ENCODE measurements around the gene POPDC3.
"Not testable (repeated sequence)": the region's sequence is repeated elsewhere in the genome, so short reads cannot be mapped to it uniquely, and the experiment has no call there.

Gene POPDC3

DNA sequence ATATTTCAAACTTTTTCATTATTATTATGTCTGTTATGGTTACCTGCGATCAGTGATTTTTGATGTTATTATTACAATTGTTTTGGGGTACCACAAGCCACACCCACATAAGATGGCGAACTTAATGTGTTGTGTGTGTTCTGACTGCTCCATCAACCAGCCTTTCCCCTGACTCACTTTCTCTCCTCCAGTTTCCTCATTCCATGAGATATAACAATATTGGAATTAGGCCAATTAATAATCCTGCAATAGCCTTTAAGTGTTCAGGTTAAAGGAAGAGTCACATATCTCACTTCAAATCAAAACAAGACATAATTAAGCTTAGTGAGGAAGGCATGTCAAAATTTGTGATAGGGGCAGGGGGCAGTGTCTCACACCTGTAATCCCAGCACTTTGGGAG, 16.3 kb upstream of the POPDC3 start:
- DNase-seq (ENCODE audit: low read depth in 2 of 2), result no peak

DNA sequence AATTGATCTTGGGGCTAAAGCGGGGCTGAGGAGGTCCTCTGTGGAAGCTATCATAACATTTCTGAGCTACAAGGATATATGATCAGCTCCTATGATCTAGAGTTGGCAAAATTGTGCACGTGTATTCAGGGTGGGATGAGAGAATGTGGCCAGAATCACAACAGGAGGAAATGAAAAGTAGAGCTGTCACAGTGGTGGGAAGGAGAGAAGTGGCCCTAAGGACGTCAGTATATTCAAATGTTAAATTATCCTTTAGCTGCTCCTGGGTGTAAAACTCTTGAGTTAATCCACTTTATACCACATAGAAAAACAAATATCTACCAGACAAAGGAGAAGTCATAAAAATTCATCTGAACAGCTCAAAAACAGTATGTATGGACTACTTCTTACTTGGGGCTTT, 14.8 kb upstream of the POPDC3 start:
- DNase-seq (ENCODE audit: low read depth in 2 of 2), result no peak

DNA sequence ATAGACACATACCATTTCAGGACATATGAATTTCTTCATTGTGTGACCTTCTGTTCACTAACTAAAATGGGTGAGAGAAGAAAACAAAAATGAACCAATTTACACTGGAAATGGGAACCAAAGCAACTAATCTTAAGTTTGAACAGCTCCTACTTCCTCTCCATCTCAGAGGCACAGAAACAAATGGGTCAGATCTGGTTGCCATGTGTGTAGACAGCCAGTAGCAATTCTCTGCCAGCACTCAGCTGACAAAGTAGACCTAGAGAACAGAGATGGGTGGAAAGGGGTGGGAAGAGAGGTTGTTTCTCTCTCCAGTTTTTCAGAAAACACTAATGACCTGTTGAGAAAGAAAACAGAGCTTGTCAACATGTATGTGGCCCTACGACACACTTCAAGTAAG, 14.3 kb upstream of the POPDC3 start:
- no peak for DNase-seq (ENCODE audit: low read depth in 2 of 2)

DNA sequence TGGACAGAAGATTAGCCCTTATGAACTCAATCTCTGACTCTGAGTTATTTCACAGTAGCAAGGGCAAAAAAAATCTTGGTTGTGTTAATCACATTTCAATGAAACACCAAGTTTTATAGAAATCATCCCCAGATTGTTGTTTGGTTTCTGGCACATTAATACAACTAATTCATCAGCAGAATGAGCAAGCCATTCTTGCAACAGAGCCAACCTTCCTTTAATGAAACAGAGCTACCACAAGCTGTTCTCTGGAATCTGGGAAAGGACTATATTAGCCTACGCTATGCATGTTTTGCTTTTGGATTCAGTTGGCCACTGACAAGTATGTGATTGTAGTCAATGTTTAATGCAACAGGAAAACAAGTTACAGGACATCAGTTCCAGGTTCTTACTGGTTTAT, 13.8 kb upstream of the POPDC3 start:
- DNase-seq (ENCODE audit: low read depth in 2 of 2), result no peak

DNA sequence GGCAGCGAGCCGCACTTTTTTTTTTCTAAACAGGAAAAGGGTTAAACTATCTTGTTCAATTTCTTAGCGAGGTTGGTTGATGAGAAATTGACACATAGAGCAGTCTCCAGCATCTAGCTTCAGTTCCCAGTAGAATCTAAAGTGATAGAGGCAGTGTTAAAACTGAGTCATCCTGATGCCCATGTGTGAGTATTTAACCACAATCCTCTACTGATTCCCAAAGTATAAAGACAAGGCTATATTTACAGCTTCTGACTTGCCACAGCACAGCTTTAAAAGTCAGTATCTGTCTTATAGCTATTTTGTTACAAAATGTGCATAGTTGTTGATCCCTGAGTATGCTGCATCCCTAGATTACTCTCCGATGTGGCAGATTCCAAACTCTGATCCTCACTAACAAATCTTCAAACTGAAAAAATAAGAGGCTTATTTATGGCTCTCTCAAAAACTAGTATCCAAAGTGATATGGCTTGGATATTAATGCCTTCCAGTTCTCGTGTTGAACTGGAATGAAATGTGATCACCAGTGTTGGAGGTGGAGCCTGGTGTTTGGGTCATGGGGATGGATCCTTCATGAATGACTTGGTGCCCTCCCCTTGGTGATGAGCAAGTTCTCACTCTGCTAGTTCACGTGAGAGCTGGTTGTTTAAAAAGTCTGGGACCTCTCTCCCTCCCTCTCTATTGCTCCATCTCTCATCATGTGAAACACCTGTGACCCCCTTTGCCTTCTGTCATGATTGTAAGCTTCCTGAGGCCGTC, 13.1 kb upstream of the POPDC3 start:
- DNase-seq (ENCODE audit: low read depth in 2 of 2), result no peak

DNA sequence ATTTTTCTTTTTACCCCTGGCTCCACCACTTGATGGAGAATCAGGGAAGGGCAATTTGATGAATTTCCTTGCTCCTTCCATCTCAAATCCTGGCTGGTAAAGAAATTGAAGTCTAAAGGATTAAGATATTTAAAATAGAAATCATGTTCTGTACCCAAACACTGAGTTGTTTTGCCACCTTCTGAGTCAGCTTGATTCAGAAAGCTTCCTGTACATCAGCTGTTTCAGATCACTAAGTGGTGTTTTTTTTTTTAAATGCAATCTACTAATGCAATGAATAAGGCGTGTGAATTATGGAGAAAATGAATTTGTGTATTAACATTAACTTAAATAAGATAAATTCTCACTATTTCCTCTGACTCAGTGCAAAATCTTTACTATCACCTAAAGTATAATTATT, 11.5 kb upstream of the POPDC3 start:
- no peak for DNase-seq (ENCODE audit: low read depth in 2 of 2)

DNA sequence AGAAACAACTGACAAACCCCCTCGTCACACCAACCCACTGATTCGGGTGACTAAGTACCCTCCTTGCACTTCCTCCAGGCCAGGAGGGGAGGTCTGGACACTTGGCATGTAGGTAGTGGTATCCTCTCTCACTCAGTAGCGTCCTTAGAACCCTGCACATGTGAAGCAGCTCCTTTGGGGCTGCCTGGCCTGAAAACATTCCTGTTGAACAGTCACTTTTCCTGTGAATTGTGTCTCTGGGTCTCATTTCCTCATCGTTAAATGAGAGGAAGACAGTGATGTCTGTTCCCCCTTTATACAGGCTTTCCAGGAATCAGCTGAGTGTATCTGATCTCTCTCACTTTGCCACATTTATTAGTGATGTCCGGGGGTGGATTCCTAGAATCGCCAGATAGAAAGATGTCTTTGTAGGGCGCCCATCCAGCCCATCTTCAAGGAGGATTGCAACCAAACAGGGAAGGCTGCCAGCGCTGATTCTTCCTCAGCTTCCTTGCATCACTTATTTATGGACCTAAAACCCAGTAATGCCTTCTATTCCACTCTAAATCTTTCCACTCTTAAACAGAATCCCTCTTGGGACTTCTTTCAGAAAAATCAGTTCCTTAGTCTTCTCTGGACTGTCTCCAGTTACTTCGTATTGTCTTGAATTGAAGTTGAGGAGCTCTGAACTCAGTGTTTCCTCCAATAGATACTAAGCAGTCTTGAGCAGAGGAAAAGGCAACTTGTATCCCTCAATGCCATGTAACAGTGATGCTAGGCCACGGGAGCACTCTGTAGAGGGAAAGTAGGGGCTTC, 9.4 kb upstream of the POPDC3 start:
- no peak for DNase-seq (ENCODE audit: low read depth in 2 of 2)

DNA sequence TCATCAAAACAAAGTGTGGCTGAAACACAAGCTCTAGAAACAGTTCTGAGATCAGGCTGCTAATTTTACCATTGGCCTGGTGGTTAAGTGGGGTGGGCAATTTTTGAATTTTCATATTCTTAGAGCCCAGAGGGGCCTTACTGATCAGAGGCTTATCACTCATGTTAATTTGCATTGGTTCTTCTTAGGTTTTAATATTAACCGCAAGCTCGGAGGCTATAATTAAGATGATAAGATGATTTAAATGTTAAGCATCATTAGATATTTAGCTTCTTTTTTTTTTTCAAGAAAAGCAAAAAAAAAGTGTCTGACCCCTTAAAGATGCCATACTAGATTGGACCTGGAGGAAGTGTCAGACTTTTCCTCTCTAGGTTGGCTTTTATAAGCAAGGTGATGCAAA, 8.4 kb upstream of the POPDC3 start:
- DNase-seq (ENCODE audit: low read depth in 2 of 2), result no peak

DNA sequence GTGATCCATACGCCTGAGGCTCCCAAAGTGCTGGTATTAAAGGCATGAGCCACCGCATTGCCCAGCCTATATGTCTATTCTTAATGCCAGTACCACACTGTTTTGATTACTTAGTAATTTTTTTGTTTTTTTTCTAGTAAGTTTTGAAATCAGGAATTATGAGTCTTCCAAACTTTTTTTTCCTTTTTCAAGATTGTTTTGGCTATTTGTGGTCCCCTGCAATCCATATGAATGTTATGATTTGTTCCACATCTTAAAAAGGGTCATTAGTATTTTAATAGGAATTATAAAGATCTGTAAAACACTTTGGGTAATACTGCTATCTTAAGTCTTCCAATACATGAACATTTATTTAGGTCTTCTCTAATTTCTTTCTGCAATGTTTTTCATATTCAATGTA, 6.8 kb upstream of the POPDC3 start:
- DNase-seq (ENCODE audit: low read depth in 2 of 2), result no peak

DNA sequence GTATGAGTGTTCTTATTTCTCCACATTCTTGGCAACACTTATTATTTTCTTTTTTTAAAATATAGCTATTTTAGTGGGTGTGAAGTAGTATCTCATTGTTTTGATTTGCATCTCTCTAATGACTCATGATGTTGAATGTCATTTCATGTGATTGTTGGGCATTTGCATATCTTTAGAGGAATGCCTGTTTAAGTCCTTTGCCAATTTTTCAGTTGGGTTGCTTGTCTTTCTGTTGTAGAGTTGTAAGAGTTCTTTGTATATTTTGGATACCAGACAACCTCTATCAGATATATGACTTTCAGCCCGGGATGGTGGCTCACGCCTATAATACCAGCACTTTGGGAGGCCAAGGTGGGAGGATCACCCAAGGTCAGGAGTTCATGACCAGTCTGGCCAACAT, 5.1 kb upstream of the POPDC3 start:
- DNase-seq (ENCODE audit: low read depth in 2 of 2), result no peak

DNA sequence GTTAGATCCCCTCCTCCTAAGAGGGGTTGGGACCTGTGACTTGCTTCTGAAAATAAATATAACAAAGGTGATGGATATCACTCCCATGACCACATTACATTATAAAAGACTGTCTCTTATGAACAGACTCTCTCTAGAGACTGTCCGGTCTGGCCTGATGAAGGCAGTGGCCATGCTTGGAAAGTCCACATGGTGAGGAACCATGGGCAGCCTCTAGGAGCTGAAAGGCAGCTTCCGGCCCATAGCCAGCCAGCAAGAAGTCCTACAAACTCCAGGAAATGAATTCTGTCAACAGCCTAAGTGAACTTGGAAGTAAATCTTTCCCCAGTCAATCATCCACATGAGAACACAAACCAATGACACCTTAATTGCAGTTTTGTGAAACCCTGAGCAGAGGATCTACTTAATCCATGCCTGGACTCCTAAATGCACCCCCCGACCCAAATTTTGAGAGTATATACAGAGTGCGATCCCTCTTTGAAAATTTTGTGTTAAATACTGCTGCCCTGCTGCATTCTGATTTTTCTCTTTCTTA, 2.2 kb upstream of the POPDC3 start:
- no peak for DNase-seq (ENCODE audit: low read depth in 2 of 2)

DNA sequence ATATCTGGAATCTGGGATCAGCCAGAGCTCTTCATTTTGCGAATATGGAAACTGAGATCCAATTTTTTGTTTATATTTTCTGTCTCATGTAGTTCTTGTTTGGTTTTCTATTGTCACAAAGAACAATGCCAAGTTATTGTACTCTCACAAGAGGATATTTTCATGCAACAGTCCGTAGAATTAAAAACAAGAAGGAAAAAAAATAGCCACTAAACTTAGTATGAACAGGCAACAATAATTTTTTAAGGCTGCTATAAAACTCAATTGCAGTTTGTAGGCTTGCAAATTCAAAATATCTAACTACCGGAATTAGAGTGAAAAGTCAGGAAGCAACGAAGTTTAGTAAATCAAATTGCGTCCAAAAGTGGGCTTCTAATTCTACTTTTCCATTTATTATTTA, 1.2 kb downstream of the POPDC3 start:
- DNase-seq (ENCODE audit: low read depth in 2 of 2), result no peak

DNA sequence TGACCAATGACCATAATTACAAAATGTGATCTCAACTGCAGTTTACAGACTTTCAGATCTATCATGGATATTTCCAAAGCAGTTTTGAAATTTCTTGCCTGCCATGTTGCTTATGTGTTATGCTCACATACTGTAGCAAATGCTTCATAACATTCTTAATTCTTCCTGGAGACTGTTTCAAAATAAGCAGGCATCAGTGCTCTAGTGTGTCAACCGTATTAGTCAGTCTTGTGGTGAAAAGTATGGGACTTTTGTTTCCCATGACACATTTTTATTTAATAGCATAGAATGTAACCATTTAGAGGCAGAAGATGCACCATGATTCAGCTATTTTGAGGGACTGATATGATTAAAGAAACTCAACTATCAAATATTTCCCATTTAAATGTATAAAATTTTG, 1.7 kb downstream of the POPDC3 start:
- no peak for DNase-seq (ENCODE audit: low read depth in 2 of 2)

DNA sequence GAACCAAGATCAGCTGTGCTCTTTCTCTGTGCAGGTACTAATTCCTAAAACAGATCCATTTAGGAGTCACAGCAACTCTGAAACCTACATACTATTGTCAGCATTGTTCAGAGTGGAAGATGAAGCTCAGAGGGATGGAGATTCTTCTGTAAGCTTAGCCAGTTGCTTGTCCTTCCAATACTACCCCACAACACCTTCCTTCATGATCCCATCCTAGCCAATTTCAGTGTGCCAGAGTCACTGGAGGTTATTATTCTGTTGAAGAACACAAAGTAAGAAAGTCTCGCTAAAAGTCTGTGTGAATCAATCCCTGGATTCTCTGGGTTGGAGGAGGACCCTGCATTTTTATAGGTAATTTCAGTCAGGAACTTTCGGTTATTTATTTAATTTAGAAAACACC, 2.3 kb downstream of the POPDC3 start:
- DNase-seq (ENCODE audit: low read depth in 2 of 2), result no peak

DNA sequence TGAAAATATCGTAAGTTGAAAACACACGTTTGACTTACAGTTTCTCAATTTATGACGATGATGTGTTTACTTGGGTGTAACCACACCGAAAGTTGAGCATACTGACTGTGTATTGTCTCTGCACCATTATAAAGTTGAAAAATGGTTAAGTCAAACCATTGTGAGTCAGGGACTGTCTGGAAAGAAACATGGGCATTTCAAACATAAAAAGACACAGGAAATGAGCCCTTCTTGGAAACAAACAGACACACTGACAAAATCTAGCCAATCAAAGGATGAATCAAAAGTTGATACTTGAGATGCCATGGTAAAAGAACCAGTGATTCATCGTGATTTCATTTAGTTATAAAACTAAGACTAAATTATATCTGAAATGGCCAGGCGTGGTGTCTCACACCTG, 5.3 kb downstream of the POPDC3 start:
- no peak for DNase-seq (ENCODE audit: low read depth in 2 of 2)

DNA sequence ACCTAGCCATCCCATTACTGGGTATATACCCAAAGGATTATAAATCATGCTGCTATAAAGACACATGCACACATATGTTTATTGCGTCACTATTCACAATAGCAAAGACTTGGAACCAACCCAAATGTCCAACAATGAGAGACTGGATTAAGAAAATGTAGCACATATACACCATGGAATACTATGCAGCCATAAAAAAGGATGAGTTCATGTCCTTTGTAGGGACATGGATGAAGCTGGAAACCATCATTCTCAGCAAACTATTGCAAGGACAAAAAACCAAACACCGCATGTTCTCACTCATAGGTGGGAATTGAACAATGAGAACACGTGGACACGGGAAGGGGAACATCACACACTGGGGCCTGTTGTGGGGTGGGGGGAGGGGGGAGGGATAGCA, 7.3 kb downstream of the POPDC3 start:
- DNase-seq (ENCODE audit: low read depth in 2 of 2), result not testable (repeated sequence)

DNA sequence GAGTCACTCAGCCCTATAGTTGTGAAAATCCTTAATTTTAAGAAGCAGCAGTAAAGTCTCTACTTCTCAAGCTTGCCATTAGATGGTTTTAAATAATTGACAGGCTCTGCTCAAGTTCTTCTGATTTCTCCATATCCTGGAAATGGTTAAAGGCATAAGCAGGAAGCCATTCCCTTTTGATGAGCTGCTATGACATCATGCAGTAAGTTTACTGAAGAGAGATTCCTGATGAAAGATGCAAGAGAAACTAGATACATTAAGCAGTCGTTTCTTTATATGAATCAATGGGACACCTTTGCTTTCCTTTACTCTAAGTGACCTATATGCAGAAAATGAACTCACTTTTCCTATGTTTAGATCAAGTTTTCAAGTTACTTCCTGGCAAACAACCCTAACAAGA, 9.8 kb downstream of the POPDC3 start:
- DNase-seq (ENCODE audit: low read depth in 2 of 2), result no peak

DNA sequence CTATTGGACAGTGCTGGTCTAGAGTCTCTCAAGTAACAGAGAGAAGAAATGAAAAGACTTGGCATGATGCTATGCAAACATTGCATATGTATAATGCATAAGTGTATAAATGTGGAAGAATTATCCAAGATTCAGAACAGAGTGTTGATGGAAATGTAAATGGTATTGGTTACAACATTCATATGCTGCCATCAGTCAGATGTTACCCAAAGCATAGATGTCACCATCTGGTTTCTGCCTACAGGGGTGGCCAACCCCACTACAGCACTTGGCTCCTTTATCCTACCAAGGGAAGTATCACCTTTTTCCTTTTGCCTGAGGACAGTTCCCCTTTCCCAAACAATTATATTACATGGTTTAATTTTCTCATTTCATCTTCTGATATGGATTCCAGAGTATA, 11.9 kb downstream of the POPDC3 start:
- no peak for DNase-seq (ENCODE audit: low read depth in 2 of 2)

DNA sequence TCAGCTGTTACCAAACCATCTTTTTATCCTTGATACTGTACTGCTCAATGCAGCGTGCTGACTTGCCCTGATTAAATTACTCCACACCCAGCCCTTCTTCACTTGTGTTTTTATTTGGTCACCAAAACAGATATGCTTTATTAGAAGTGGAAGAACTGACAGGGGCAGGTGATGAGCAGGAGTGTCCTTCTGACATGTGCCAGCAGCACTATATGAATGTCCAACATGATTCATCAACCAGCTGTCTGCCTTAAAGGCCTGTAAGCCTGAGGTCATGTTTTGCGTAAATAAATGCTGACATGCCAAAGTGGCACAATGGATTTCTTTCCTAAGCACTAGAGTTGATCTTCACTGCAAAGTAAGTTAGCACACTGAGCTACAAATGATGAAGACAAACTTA, 15.4 kb downstream of the POPDC3 start:
- no peak for DNase-seq (ENCODE audit: low read depth in 2 of 2)

DNA sequence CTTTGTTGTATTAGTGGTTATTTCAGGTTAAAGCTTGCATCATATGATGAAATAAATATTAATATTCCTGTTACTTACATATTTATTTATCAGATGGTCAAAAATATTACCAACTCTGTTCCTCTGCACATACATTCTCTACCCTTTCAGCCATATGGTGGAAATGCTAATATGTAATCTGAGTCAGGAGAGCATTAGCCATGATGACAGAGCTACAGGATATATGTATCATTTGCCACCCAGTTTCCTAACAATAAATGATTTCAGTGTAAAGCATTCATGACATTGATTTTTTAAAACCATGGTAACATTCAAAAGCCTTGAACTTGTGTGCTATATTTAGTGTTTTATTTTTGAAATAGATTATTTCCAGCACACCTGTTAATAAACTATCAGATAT, 16.6 kb downstream of the POPDC3 start:
- DNase-seq (ENCODE audit: low read depth in 2 of 2), result no peak

DNA sequence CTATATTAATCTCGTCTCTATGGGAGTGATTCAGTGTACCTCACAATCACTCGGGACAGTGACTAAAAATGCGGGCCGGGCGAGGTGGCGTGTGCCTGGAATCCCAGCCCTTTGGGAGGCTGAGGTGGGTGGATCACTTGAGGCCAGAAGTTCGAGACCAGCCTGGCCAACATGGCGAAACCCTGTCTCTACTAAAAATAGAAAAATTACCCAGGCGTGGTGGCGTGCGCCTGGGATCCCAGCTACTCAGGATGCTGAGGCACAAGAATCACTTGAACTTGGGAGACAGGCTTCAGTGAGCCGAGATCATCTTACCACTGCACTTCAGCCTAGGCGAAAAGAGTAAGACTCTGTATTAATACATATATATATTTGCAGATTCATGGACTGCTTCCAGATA, 17.4 kb downstream of the POPDC3 start:
- no peak for DNase-seq (ENCODE audit: low read depth in 2 of 2)

DNA sequence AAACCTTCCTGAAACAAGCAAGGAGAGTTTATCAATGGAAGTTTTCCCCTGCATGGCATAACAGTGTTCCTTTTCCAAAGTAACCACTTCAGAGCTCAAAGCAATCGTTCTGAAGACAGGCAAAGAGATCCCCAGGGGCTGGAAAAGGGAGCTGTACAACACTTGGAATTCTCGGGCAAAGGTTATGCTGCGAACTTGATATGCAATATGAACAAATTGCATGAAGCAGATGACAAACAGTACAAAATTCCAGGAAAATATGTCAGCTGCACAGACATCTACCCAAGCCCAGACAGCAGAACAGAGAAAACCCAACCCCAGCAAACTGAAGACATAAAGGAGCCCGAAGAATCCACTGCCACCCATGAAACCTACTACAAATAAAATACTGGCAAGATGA, 18.4 kb downstream of the POPDC3 start:
- DNase-seq (ENCODE audit: low read depth in 2 of 2), result no peak

DNA sequence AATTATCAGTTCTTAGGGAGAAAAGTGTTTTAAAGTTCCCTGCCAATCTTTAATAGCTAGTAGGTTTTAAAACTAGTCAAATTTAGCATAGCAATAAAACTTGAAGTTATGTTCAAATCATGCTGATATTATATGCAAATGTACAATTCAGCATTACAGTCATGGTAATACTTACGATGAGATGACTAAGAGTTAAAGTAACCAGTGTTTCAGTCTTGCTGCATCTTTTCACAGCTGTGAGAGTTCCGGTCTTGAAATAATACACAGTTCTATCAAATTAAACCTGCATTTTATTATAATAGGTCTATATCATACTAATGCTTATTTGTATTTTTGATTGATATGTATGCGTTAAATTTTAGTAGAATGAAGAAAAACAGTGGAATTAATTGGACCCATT, 26.1 kb downstream of the POPDC3 start:
- DNase-seq (ENCODE audit: low read depth in 2 of 2), result no peak
